ENCODE results near the gene CBS.
"Not testable (repeated sequence)": the region's sequence is repeated elsewhere in the genome, so short reads cannot be mapped to it uniquely, and the experiment has no call there.

DNA sequence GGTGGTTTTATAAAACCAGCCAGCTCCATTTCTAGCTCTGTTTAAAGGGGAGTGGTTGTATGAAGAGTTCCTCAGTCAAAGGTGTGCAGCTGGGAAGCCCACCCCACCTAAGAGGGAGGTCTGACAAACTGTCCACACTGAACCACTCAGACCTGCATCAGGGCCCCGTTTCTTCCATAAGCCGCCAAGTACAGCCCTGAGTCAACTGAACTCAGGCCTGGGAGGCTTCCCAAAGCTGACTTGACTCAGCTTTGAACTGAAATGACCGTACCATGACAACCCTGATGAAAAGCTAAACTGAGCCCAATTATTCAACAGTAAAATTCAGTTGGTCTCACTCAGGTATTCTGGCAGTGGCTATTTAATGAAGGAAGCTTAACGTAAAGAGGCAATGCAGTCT lies 26.6 kb upstream of the CBS start:
- not testable (repeated sequence) for TF ChIP-seq CTCF, EZH2, EZH2phosphoT487 (IDR thresholded peaks at IDR 0.05)

Data from neural progenitor cell (in vitro differentiated cells).